ENCODE data around the gene AXDND1. TPM values are rescaled to one million over a fixed set of nuclear protein-coding genes. Genes with fewer than 3 reads are reported as not detected.

AXDND1 gene
- total and polyA plus RNA-seq, 2 of the 8 experiments (the other 6 are each of a cell fraction or from before 2014, with no cell fraction given): 0.61 TPM; not detected in 1

DNA sequence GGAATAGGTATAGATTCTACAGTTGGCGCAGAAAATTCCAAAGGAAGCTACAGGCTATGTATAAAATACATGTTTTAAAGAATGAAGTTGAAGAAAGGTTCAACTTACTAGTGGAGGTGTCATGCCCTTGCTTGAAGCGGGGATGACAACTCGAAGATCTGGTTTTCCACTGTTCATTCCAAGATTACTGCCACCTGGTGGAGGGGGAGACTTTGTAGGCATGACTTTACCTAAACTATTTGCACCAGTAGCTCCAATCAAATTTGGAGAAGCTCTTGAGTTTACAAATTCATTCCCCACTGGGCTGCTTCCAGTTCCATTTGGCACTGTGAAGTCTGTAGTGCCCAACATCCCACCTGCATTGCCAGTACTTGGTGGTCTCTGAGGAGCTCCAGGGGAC, 81.7 kb downstream of the AXDND1 start:
- peak; percentile 94 for FAIRE-seq
- Histone ChIP-seq H3K79me2 (ENCODE audit: control insufficient read depth in 1 of 2, insufficient read depth in 2 of 2, low read length in 2 of 2) (no peaks in the 10 kb centered on the region), H2AK5ac (ENCODE audit: low read depth, low read length) (no peak overlapping the region), H3K9me3 (ENCODE audit: insufficient read depth in 2 of 2, low read depth in 1 of 2, low read length in 1 of 2) (no peaks in the 10 kb centered on the region), H4K8ac (ENCODE audit: extremely low read depth, insufficient read depth, low read length) (no peak overlapping the region), H3K4me2 (ENCODE audit: insufficient read depth in 1 of 2, low read depth in 2 of 2, low read length in 2 of 2) (no peak overlapping the region), H4K5ac (ENCODE audit: insufficient read length, low read depth, low read length) (no peak overlapping the region), H3K79me1 (ENCODE audit: low read depth, low read length) (no peaks in the 10 kb centered on the region), H4K20me1 (replicated peaks in 1 of 2; ENCODE audit: control insufficient read depth in 1 of 2, insufficient read depth in 2 of 2, low read length in 2 of 2) (no peaks in the 10 kb centered on the region), H2BK12ac (ENCODE audit: low read depth, low read length) (no peak overlapping the region), H4K91ac (replicated peaks; ENCODE audit: insufficient read length, low read length) (no peak overlapping the region), H3K18ac (ENCODE audit: extremely low read depth, low read length) (no peak overlapping the region; the same call in 1 of the 2 replicates), H3K4me3 (ENCODE audit: extremely low read depth in 1 of 4, insufficient read depth in 2 of 4, low read depth in 3 of 4, low read length in 4 of 4) (no peak overlapping the region), H2BK5ac (ENCODE audit: low read depth, low read length) (no peak overlapping the region), H2AFZ (ENCODE audit: low read length) (no peak overlapping the region; the same call in 1 of the 2 replicates), H2BK15ac (ENCODE audit: low read length) (no peak overlapping the region), H3K4ac (replicated peaks; ENCODE audit: insufficient read length, low read depth, low read length) (no peak overlapping the region), H3K23me2 (ENCODE audit: low read depth, low read length) (no peaks in the 10 kb centered on the region), H3K27me3 (replicated peaks in 1 of 4; ENCODE audit: control insufficient read depth in 3 of 4, extremely low read depth in 1 of 4, insufficient read depth in 3 of 4, low read length in 3 of 4) (no peaks in the 10 kb centered on the region), H3K4me1 (replicated peaks in 1 of 4; ENCODE audit: control insufficient read depth in 3 of 4, insufficient read depth in 4 of 4, low read length in 3 of 4) (no peaks in the 10 kb centered on the region), H3K36me3 (ENCODE audit: control insufficient read depth in 2 of 4, insufficient read depth in 4 of 4, low read length in 3 of 4) (no peaks in the 10 kb centered on the region), H3K14ac (ENCODE audit: insufficient read length) (no peak overlapping the region), H3K9ac (replicated peaks in 1 of 4; ENCODE audit: extremely low read depth in 1 of 4, low read depth in 3 of 4, low read length in 3 of 4) (no peak overlapping the region), H3K27ac (ENCODE audit: low read depth, low read length) (no peak overlapping the region), H2BK20ac (ENCODE audit: low read length) (no peak overlapping the region), H3K56ac (replicated peaks; ENCODE audit: insufficient read length, low read depth, low read length) (no peak overlapping the region), H3K23ac (ENCODE audit: insufficient read length) (no peak overlapping the region), H2BK120ac (replicated peaks; ENCODE audit: low read depth, low read length) (no peak overlapping the region)
- POLR2A ChIA-PET (ENCODE audit: partially characterized antibody): no interaction called here
- CTCF ChIA-PET (ENCODE audit: partially characterized antibody): interaction anchor here (0.6 to 2.4 kb wide), 29 partner anchors 9 to 368 kb away, joined by 3 to 12 read pairs (median 4); no protein-coding TSS in a partner anchor
- DNase-seq (ENCODE audit: low read depth in 1 of 2, low spot score in 2 of 2): peak in 1 of 2 experiments; percentile 55
- WGBS, 2 experiments (ENCODE audit: extremely low coverage in 1 of 2, insufficient coverage in 1 of 2, insufficient read length in 1 of 2, insufficient replicate concordance in 2 of 2, low coverage in 1 of 2, low lambda C conversion rate in 2 of 2, missing lambda C conversion rate in 1 of 2): 74% methylated on average over 3 of the region's 3 CpGs; no CpG with 5 or more reads in 1 of the 2 experiments
- TF ChIP-seq NANOG (IDR thresholded peaks at IDR 0.05; ENCODE audit: insufficient read depth, low read depth, low read length, poor library complexity, severe bottlenecking) (no peak), TBP (IDR thresholded peaks at IDR 0.05; ENCODE audit: low read depth, low read length) (no peak), RXRA (IDR thresholded peaks at IDR 0.05; ENCODE audit: insufficient read depth, low read depth, low read length) (no peak), JUN (IDR thresholded peaks at IDR 0.05; ENCODE audit: low read depth, low read length) (no peak), TCF12 (IDR thresholded peaks at IDR 0.05; ENCODE audit: low read depth, low read length) (no peak), GABPA (IDR thresholded peaks at IDR 0.05; ENCODE audit: borderline replicate concordance, insufficient read depth, low read length) (no peak)
- TF ChIP-seq, protein P1, sequence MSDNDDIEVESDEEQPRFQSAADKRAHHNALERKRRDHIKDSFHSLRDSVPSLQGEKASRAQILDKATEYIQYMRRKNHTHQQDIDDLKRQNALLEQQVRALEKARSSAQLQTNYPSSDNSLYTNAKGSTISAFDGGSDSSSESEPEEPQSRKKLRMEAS (IDR thresholded peaks at IDR 0.05): no peak
